ENCODE results near the gene DCLRE1C. TPM values are rescaled to one million over a fixed set of nuclear protein-coding genes. Genes with fewer than 3 reads are reported as not detected.

DCLRE1C gene
- total and polyA plus RNA-seq, 4 experiments from 2014 or later, result 12.3 to 34.9 (median 27.9) TPM

GRCh38 chr10:14860791-14861190 is 93.1 kb downstream of the DCLRE1C start:
- Mint-ChIP-seq H3K4me3 (peak overlapping the region in 1 of 8 donors; percentile 14), H3K27ac (peak overlapping the region in 3 of 7 donors; percentile 6 to 53 (median 48)), H3K9me3 (peaks cover 0 to 1% (median 0%) of the 10 kb centered on the region in 8 donors), H3K4me1 (peaks cover 0 to 5% (median 2%) of the 10 kb centered on the region in 4 donors), H3K36me3 (peaks cover 43 to 48% of the 10 kb centered on the region in 2 donors), H3K27me3 (no peaks in the 10 kb centered on the region)
- H3K9me3 ChIP-seq (ENCODE audit: control insufficient read depth in 1 of 2, low read length in 2 of 2), result no peaks in the 10 kb centered on the region
- POLR2A ChIA-PET (ENCODE audit: partially characterized antibody), result no interaction called here
- no peaks in the 10 kb centered on the region for H3K4me1 ChIP-seq (ENCODE audit: insufficient read depth, low read length)
- DNase-seq, result no peak
- H3K27me3 ChIP-seq (ENCODE audit: insufficient read depth, low read length), result no peaks in the 10 kb centered on the region
- intact Hi-C loops (cut with micrococcal nuclease), result no loop called here
- CTCF ChIA-PET (ENCODE audit: partially characterized antibody), result no interaction called here
- peaks cover 6% of the 10 kb centered on the region for H3K36me3 ChIP-seq (ENCODE audit: insufficient read depth, low read length)
- H3K4me3 ChIP-seq (ENCODE audit: low read length in 2 of 2), result no peak overlapping the region
- H3K27ac ChIP-seq (ENCODE audit: low read depth, low read length), result no peak overlapping the region

DNA sequence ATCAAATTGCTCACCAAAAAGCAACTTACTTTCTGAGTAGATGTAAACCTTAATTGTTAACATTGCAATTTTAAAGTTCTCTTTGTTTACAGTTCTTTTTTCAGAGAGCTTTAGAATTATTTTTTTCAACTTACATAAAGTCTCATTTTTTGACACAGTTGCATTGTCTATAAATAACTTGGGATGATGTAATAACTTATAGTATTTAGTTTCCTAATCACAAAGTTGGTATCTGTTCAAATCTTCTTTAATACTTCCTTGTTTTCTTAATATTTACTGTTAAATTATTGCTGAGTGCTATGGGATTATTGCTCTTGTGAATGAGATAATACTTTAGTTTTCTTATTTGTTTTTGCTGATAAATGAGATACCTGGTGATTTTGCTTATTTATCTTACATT is 94.1 kb downstream of the DCLRE1C start:
- no peak overlapping the region for H3K4me3 Mint-ChIP-seq
- Histone ChIP-seq H3K4me1 (ENCODE audit: insufficient read depth, low read length) (no peaks in the 10 kb centered on the region), H3K36me3 (ENCODE audit: insufficient read depth, low read length) (peaks cover 6% of the 10 kb centered on the region), H3K4me3 (ENCODE audit: low read length in 2 of 2) (no peak overlapping the region), H3K27me3 (ENCODE audit: insufficient read depth, low read length) (no peaks in the 10 kb centered on the region), H3K27ac (ENCODE audit: low read depth, low read length) (no peak overlapping the region), H3K9me3 (ENCODE audit: control insufficient read depth in 1 of 2, low read length in 2 of 2) (no peaks in the 10 kb centered on the region)
- ChIA-PET POLR2A (ENCODE audit: partially characterized antibody) (no interaction called here), CTCF (ENCODE audit: partially characterized antibody) (interaction anchor here (1.1 to 1.6 kb wide), 2 partner anchors 9 to 30 kb away, joined by 3 to 4 read pairs; no protein-coding TSS in a partner anchor)
- H3K4me1 Mint-ChIP-seq, result peaks cover 0 to 5% (median 2%) of the 10 kb centered on the region in 4 donors
- H3K9me3 Mint-ChIP-seq, result peaks cover 0 to 1% (median 0%) of the 10 kb centered on the region in 8 donors
- peaks cover 47 to 48% of the 10 kb centered on the region in 2 donors for H3K36me3 Mint-ChIP-seq
- intact Hi-C loops (cut with micrococcal nuclease), result no loop called here
- DNase-seq, result no peak
- peak overlapping the region in 1 of 7 donors; percentile 34 for H3K27ac Mint-ChIP-seq
- no peaks in the 10 kb centered on the region for H3K27me3 Mint-ChIP-seq

DNA sequence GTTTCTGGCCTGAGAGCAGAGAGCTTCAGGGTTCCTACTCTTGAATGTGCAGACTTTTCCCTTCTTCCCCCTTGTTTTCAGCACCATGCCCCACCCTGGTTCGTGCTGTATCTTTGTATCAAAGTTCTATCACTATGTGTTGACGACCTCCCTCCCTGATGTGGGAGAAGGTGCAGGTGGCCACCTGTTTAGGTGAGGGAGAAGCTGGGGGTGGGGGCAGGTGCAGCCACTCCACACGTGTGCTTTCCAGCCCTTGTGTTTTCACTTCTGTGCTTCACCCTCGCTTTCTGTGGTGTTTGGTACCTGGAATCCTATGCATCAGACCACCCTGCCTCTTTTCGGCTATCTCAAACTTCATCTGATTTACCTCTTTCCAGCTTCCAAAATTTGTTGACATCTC is 94.9 kb downstream of the DCLRE1C start:
- Mint-ChIP-seq H3K4me3 (no peak overlapping the region), H3K9me3 (peaks cover 0 to 1% (median 0%) of the 10 kb centered on the region in 8 donors), H3K27ac (peak overlapping the region in 4 of 7 donors; percentile 17 to 35 (median 30)), H3K27me3 (no peaks in the 10 kb centered on the region), H3K4me1 (peaks cover 0 to 5% (median 2%) of the 10 kb centered on the region in 4 donors), H3K36me3 (peaks cover 48 to 50% of the 10 kb centered on the region in 2 donors)
- Histone ChIP-seq H3K36me3 (ENCODE audit: insufficient read depth, low read length) (peaks cover 6% of the 10 kb centered on the region), H3K9me3 (ENCODE audit: control insufficient read depth in 1 of 2, low read length in 2 of 2) (no peaks in the 10 kb centered on the region), H3K4me1 (ENCODE audit: insufficient read depth, low read length) (no peaks in the 10 kb centered on the region), H3K27ac (ENCODE audit: low read depth, low read length) (no peak overlapping the region), H3K4me3 (ENCODE audit: low read length in 2 of 2) (no peak overlapping the region), H3K27me3 (ENCODE audit: insufficient read depth, low read length) (no peaks in the 10 kb centered on the region)
- ChIA-PET POLR2A (ENCODE audit: partially characterized antibody) (no interaction called here), CTCF (ENCODE audit: partially characterized antibody) (interaction anchor here (1.1 to 1.6 kb wide), 2 partner anchors 8 to 30 kb away, joined by 3 to 4 read pairs; no protein-coding TSS in a partner anchor)
- intact Hi-C loops (cut with micrococcal nuclease), result no loop called here
- DNase-seq, result no peak

GRCh38 chr10:14858338-14858960 is 95.4 kb downstream of the DCLRE1C start:
- POLR2A ChIA-PET (ENCODE audit: partially characterized antibody), result no interaction called here
- H3K4me1 Mint-ChIP-seq, result peaks cover 0 to 5% (median 2%) of the 10 kb centered on the region in 4 donors

DNA sequence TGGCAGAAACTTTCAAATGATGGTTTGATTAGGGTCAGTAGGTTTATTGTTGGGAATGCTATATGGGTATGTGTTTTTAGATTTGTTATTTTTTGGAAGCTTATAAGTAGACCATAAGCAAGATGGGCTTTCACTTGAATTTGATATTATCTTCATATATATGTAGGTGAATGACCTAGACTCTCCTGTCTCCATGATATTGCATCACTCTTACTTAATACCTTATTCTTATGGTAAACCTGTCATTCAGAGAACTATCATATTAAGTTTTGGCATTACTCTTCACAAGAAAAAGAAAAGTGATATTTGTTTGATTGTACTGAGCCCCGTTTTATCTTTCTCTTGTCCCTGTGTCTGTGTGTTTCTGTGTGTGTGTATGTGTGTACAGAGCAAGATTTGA is 98.4 kb downstream of the DCLRE1C start:
- Histone ChIP-seq H3K36me3 (ENCODE audit: insufficient read depth, low read length) (peaks cover 11% of the 10 kb centered on the region), H3K4me3 (ENCODE audit: low read length in 2 of 2) (no peak overlapping the region), H3K9me3 (ENCODE audit: control insufficient read depth in 1 of 2, low read length in 2 of 2) (no peaks in the 10 kb centered on the region), H3K27me3 (ENCODE audit: insufficient read depth, low read length) (no peaks in the 10 kb centered on the region), H3K4me1 (ENCODE audit: insufficient read depth, low read length) (no peaks in the 10 kb centered on the region), H3K27ac (ENCODE audit: low read depth, low read length) (no peak overlapping the region)
- Mint-ChIP-seq H3K4me3 (no peak overlapping the region), H3K4me1 (peaks cover 0 to 5% (median under 1%) of the 10 kb centered on the region in 4 donors), H3K9me3 (no peaks in the 10 kb centered on the region), H3K36me3 (peaks cover 51 to 65% of the 10 kb centered on the region in 2 donors), H3K27me3 (no peaks in the 10 kb centered on the region), H3K27ac (no peak overlapping the region)
- ChIA-PET POLR2A (ENCODE audit: partially characterized antibody) (interaction anchor here (1.5 kb wide), 1 partner anchor 22 kb away, joined by 4 read pairs; no protein-coding TSS in a partner anchor), CTCF (ENCODE audit: partially characterized antibody) (no interaction called here)
- DNase-seq, result no peak
- intact Hi-C loops (cut with micrococcal nuclease), result no loop called here

More at GRCh38 chr10:14858338-14858960, 95.4 kb downstream of the DCLRE1C start:
- no peaks in the 10 kb centered on the region for H3K4me1 ChIP-seq (ENCODE audit: insufficient read depth, low read length)
- intact Hi-C loops (cut with micrococcal nuclease), result no loop called here
- H3K9me3 Mint-ChIP-seq, result peaks cover 0 to 1% (median 0%) of the 10 kb centered on the region in 8 donors
- no peaks in the 10 kb centered on the region for H3K9me3 ChIP-seq (ENCODE audit: control insufficient read depth in 1 of 2, low read length in 2 of 2)
- CTCF ChIA-PET (ENCODE audit: partially characterized antibody), result interaction anchor here (1.6 kb wide), 1 partner anchor 31 kb away, joined by 4 read pairs; no protein-coding TSS in a partner anchor
- H3K36me3 ChIP-seq (ENCODE audit: insufficient read depth, low read length), result peaks cover 6% of the 10 kb centered on the region
- no peak overlapping the region for H3K27ac ChIP-seq (ENCODE audit: low read depth, low read length)
- H3K27me3 Mint-ChIP-seq, result no peaks in the 10 kb centered on the region
- no peak overlapping the region for H3K4me3 ChIP-seq (ENCODE audit: low read length in 2 of 2)
- no peak for DNase-seq
- no peak overlapping the region for H3K4me3 Mint-ChIP-seq
- peak overlapping the region in 1 of 7 donors; percentile 17 for H3K27ac Mint-ChIP-seq
- H3K36me3 Mint-ChIP-seq, result peaks cover 50 to 51% of the 10 kb centered on the region in 2 donors
- no peaks in the 10 kb centered on the region for H3K27me3 ChIP-seq (ENCODE audit: insufficient read depth, low read length)

- peaks cover 22% of the 10 kb centered on the region for H3K36me3 ChIP-seq (ENCODE audit: insufficient read depth, low read length)
- H3K27me3 ChIP-seq (ENCODE audit: insufficient read depth, low read length), result no peaks in the 10 kb centered on the region
- ChIA-PET CTCF (ENCODE audit: partially characterized antibody) (no interaction called here), POLR2A (ENCODE audit: partially characterized antibody) (no interaction called here)
- no peak for DNase-seq
- no peaks in the 10 kb centered on the region for H3K9me3 Mint-ChIP-seq
- no peak overlapping the region for H3K4me3 ChIP-seq (ENCODE audit: low read length in 2 of 2)
- no peak overlapping the region for H3K27ac Mint-ChIP-seq
- H3K4me1 ChIP-seq (ENCODE audit: insufficient read depth, low read length), result no peaks in the 10 kb centered on the region
- peaks cover 44 to 53% of the 10 kb centered on the region in 2 donors for H3K36me3 Mint-ChIP-seq
- H3K4me3 Mint-ChIP-seq, result no peak overlapping the region
- intact Hi-C loops (cut with micrococcal nuclease), result no loop called here
- H3K27me3 Mint-ChIP-seq, result no peaks in the 10 kb centered on the region
- no peak overlapping the region for H3K27ac ChIP-seq (ENCODE audit: low read depth, low read length)
- peaks cover 0 to 2% (median 0%) of the 10 kb centered on the region in 4 donors for H3K4me1 Mint-ChIP-seq
- H3K9me3 ChIP-seq (ENCODE audit: control insufficient read depth in 1 of 2, low read length in 2 of 2), result no peaks in the 10 kb centered on the region
These were observed 101.7 kb downstream of the DCLRE1C start for GRCh38 chr10:14852236-14852635.
